ENCODE measurements around the gene TNFRSF4.

Gene TNFRSF4

DNA sequence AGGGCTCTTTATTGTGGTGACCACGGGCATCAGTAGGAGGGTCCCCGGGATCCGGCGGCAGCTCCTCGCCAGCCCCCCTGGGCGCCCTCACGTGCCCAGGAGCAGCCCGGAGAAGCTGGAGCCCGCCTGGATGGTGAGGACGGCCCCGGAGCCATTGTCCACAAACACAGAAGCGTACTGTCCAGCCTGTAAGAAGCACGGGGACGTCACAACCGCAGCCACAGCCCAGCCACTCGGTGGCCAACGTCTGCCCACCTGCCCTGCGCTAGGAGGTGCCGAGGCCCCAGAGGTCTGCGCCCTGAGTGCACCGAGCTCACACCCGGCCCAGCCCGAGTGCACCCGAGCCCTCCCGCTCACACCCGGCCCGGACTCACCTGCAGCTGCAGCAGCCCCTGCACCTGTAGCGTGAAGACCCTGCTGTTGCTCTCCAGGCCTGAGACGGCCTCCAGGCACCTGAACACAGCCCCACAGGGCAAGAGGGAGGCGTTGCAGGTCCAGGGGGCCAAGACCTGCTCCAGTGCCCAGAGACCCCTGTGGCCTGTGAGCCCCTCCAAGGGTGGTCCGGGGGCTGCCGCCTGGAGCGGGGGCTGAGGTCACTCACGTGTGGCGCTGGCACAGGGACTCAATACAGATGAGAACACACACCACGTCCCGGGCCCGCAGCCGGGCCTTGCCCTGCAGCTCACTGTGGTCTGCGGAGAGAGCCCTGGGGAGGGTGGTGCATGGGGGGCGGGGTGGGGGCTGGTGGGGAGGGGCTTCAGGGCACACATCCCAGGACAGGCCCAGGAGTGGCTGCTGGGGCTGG, 28.7 kb upstream of the TNFRSF4 start:
- H3K4me3 ChIP-seq: no peak overlapping the region
- H3K27ac ChIP-seq: no peak overlapping the region
- no peaks in the 10 kb centered on the region for H3K9me3 ChIP-seq (ENCODE audit: low read depth, low read length)
- DNase-seq (ENCODE audit: low read depth, low spot score): no peak
- no peak overlapping the region for H3K9ac ChIP-seq (ENCODE audit: insufficient read length)
- no peaks in the 10 kb centered on the region for H3K36me3 ChIP-seq (ENCODE audit: insufficient read depth, low read length)
- TF ChIP-seq EZH2 (IDR thresholded peaks at IDR 0.05) (no peak), POLR2AphosphoS5 (IDR thresholded peaks at IDR 0.05; ENCODE audit: borderline replicate concordance, low read depth, low read length) (no peak), FOXP2 (optimal IDR thresholded peaks at IDR 0.05; ENCODE audit: control extremely low read depth, extremely low read length, insufficient read depth) (no peak)

DNA sequence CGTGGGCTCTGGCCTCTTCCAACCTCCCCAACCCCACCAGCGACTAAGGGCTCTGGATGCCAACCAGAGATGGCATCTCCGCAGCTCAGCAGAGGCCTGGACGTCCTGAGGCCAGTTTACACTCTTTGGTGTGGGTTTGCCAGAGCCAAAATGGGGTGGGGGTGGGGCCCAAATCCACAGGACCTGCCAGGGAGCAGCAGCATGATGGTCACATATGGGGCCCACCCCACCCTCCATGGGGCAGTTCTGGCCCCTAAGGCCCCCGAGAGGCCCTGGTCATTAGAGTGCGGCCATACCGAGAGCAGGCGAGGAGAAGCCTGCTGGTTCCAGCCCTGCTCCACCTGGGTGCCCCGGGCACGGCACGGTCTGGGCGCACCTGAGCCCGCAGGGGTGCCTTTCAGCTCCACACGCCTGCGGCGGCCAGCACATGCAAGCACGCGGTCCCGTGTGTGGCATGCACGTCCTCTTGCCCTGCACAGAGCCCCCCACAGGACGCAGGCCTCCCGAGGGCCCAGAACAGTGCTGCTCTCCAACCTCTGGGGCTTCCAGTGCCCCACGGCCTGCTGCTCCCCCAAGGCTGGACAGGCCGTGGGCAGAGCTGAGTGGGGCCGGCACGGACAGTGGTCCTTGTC, 27.8 kb upstream of the TNFRSF4 start:
- TF ChIP-seq FOXP2 (optimal IDR thresholded peaks at IDR 0.05; ENCODE audit: control extremely low read depth, extremely low read length, insufficient read depth) (no peak), EZH2 (IDR thresholded peaks at IDR 0.05) (no peak), POLR2AphosphoS5 (IDR thresholded peaks at IDR 0.05; ENCODE audit: borderline replicate concordance, low read depth, low read length) (no peak)
- H3K4me3 ChIP-seq: no peak overlapping the region
- no peak overlapping the region for H3K27ac ChIP-seq
- H3K36me3 ChIP-seq (ENCODE audit: insufficient read depth, low read length): no peaks in the 10 kb centered on the region
- DNase-seq (ENCODE audit: low read depth, low spot score): no peak
- no peaks in the 10 kb centered on the region for H3K9me3 ChIP-seq (ENCODE audit: low read depth, low read length)
- no peak overlapping the region for H3K9ac ChIP-seq (ENCODE audit: insufficient read length)

GRCh38 chr1:1240822-1241587, 27.1 kb upstream of the TNFRSF4 start:
- no peak overlapping the region for H3K9ac ChIP-seq (ENCODE audit: insufficient read length)

GRCh38 chr1:1240348-1240732, 26.4 kb upstream of the TNFRSF4 start:
- H3K9me3 ChIP-seq (ENCODE audit: low read depth, low read length): no peaks in the 10 kb centered on the region

More at GRCh38 chr1:1240822-1241587, 27.1 kb upstream of the TNFRSF4 start:
- TF ChIP-seq EZH2 (IDR thresholded peaks at IDR 0.05) (no peak), FOXP2 (optimal IDR thresholded peaks at IDR 0.05; ENCODE audit: control extremely low read depth, extremely low read length, insufficient read depth) (no peak), POLR2AphosphoS5 (IDR thresholded peaks at IDR 0.05; ENCODE audit: borderline replicate concordance, low read depth, low read length) (no peak)
- H3K9me3 ChIP-seq (ENCODE audit: low read depth, low read length): no peaks in the 10 kb centered on the region
- H3K4me3 ChIP-seq: no peak overlapping the region
- no peak overlapping the region for H3K27ac ChIP-seq
- DNase-seq (ENCODE audit: low read depth, low spot score): no peak
- no peaks in the 10 kb centered on the region for H3K36me3 ChIP-seq (ENCODE audit: insufficient read depth, low read length)

DNA sequence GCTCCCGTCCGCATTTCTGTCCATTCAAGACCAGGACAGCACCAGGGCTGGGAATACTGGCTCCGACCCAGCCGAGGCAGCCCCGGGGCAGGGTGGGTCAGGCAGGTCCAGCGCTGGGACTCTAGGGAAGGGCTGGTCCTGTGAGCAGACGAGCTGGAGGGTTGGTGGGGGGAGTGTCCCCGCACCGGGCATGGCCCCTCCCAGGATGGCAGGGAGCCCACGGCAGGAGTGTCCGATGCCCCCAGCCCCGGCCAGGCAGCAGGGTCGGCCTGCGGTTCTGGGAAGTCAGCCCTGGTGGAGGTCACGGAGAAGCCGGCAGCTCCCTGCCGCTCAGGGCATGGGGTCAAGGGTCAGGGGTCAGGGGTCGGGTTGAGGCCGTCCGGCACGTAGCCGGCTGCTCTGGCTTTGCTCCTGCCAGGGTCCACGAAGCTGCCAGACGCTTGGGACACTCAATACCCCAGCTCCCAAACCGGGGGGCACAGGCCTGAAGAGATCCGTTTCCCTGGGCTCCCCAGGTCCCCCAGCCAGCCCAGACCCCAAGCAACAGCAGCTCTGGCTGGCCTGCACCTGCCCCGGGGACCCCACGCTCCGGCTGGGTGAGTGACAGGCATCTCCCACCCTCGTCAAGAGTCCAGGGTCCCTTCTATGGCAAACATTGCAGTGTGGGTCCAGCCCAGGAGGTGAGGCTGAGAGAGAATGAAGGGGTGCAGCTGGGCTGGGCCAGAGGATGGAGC, 25.8 kb upstream of the TNFRSF4 start:
- no peak for TF ChIP-seq FOXP2 (optimal IDR thresholded peaks at IDR 0.05; ENCODE audit: control extremely low read depth, extremely low read length, insufficient read depth)
- TF ChIP-seq EZH2 (IDR thresholded peaks at IDR 0.05): no peak
- TF ChIP-seq POLR2AphosphoS5 (IDR thresholded peaks at IDR 0.05; ENCODE audit: borderline replicate concordance, low read depth, low read length): no peak
- no peak overlapping the region for H3K4me3 ChIP-seq
- H3K9me3 ChIP-seq (ENCODE audit: low read depth, low read length): no peaks in the 10 kb centered on the region
- DNase-seq (ENCODE audit: low read depth, low spot score): no peak
- no peak overlapping the region for H3K9ac ChIP-seq (ENCODE audit: insufficient read length)
- no peaks in the 10 kb centered on the region for H3K36me3 ChIP-seq (ENCODE audit: insufficient read depth, low read length)
- no peak overlapping the region for H3K27ac ChIP-seq

More at GRCh38 chr1:1240348-1240732, 26.4 kb upstream of the TNFRSF4 start:
- no peak overlapping the region for H3K9ac ChIP-seq (ENCODE audit: insufficient read length)
- H3K4me3 ChIP-seq: no peak overlapping the region
- DNase-seq (ENCODE audit: low read depth, low spot score): no peak
- H3K36me3 ChIP-seq (ENCODE audit: insufficient read depth, low read length): no peaks in the 10 kb centered on the region
- H3K27ac ChIP-seq: no peak overlapping the region
- TF ChIP-seq FOXP2 (optimal IDR thresholded peaks at IDR 0.05; ENCODE audit: control extremely low read depth, extremely low read length, insufficient read depth) (no peak), POLR2AphosphoS5 (IDR thresholded peaks at IDR 0.05; ENCODE audit: borderline replicate concordance, low read depth, low read length) (no peak), EZH2 (IDR thresholded peaks at IDR 0.05) (no peak)

- Histone ChIP-seq H3K9ac (ENCODE audit: insufficient read length) (no peak overlapping the region), H3K27ac (no peak overlapping the region), H3K36me3 (ENCODE audit: insufficient read depth, low read length) (no peaks in the 10 kb centered on the region), H3K4me3 (no peak overlapping the region), H3K9me3 (ENCODE audit: low read depth, low read length) (no peaks in the 10 kb centered on the region)
- no peak for DNase-seq (ENCODE audit: low read depth, low spot score)
- TF ChIP-seq POLR2AphosphoS5 (IDR thresholded peaks at IDR 0.05; ENCODE audit: borderline replicate concordance, low read depth, low read length): no peak
These were observed 25.3 kb upstream of the TNFRSF4 start for GRCh38 chr1:1239227-1239613.

GRCh38 chr1:1238702-1239178, 24.8 kb upstream of the TNFRSF4 start:
- H3K27ac ChIP-seq: no peak overlapping the region
- H3K36me3 ChIP-seq (ENCODE audit: insufficient read depth, low read length): no peaks in the 10 kb centered on the region
- H3K9me3 ChIP-seq (ENCODE audit: low read depth, low read length): no peaks in the 10 kb centered on the region
- no peak for DNase-seq (ENCODE audit: low read depth, low spot score)
- TF ChIP-seq FOXP2 (optimal IDR thresholded peaks at IDR 0.05; ENCODE audit: control extremely low read depth, extremely low read length, insufficient read depth) (no peak), POLR2AphosphoS5 (IDR thresholded peaks at IDR 0.05; ENCODE audit: borderline replicate concordance, low read depth, low read length) (no peak), EZH2 (IDR thresholded peaks at IDR 0.05) (no peak)
- H3K9ac ChIP-seq (ENCODE audit: insufficient read length): no peak overlapping the region
- H3K4me3 ChIP-seq: no peak overlapping the region

Data from SK-N-MC (cell line).